Fibroblast of gingiva (primary cell): Measurements from ENCODE around the gene CCDC34.
A peak's percentile ranks its signal among the peaks of the same experiment; 100 is the strongest.

Experiments used
- DNase-seq: peaks from one replicate; pipeline ENCODE4 v3.0.0-alpha.2; 2011; ENCODE audit warnings: low read depth

CCDC34 gene

DNA sequence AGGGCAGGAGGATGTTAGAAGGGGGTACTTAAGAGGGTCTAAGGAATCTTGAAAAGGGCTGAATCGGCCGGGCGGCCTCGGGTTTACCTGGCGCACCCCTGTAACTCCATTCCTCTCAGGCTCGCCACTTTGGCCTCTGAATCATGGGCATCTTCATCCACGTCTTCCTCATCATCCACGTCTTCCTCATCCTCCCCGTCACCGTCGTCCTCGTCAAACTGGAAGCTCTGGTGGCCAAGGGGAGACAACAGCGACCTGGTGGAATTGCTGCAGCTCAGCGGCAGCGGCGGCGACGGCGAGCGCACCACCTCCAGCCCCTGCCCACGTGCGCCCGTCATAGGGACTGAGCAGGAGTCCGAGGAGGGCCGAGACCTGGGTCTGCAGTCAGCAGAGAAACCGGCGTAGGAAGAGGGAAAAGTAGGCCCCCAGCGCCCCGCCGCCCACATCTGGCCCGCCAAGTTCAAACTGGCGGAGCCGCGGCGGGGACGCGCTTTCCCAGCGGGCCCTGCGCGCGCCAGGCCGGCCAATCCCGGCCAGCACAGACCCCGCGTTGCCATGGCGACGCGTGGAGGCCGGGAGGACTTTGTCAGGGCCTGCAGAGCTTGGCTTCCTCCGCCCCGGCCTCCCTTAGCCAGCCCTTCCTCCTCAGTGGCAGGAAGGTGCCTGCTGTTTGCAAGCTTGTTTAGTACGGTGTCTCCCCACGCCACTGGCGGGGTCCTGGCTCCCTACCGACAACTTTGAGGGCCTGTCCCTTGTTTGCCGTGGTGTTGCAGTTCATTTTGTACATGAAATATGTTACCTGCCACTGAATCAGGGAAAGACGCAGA, at the start of gene CCDC34:
Gene CCDC34, minus strand, starts transcription at position 467 of the 827 bp plus-strand sequence. Its CDS starts 21 bp downstream, at position 446.
- DNase-seq: peak; percentile 91

DNA sequence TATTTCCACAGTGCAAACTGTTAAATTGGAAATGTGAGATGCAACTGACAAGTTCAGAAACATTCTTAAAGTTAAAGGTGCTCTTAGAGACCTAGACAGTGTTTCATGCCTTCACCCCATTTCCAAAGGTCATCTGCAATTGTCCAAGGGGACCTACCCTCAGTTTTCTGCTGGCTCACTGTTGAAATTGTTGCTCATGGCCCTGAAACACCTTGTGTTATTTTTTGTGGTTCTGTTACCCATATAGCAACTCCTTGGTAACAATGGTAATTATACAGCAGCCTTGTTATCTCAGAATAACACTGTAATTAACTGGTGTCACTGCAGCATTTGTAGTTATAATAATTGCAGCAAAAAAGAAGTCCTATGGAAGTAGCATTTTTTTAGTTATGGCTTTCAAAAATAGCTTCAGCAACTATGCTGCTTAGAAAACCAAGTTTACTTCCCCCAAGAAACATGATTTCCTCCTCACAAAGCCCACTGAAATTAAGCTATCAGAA, 49.2 kb upstream of the CCDC34 start:
- DNase-seq: no peak

DNA sequence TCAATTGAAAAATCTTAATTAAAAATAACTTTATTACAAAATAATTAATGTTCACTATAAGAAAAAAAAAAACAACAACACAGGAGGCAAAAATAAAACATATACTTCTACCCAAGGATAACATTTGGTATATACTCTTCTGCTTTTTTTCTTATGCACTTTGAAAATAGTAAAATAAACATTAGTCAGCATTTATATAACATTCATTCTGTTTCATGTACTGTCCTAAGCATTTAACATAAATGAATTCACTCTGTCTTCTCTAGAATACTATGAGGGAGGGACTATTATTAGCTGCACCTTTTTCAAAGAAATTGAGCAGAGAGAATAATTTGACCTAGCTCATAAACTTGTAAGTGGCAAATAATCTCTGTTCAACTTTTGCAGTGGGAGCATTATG, 48.3 kb upstream of the CCDC34 start:
- DNase-seq: no peak

GRCh38 chr11:27410272-27410671, 47.3 kb upstream of the CCDC34 start:
- peak; percentile 58 for DNase-seq

DNA sequence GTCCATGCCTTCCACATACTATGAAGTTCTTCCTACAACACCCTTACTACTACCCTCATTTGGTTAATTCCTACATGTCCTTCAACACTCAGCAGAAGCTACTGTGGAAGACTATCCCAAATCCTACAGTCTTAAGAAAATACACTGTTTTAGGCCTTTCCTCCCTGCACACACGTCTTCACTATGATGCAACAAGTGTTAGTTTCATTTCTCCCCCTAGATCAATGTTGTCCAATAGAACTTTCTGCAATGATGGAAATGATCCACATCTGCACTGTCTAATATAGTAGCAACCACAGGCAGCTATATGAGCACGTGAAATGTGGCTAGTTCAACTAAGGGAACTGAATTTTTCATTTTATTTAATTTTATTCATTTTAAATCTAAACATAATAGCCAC, 46.7 kb upstream of the CCDC34 start:
- DNase-seq: peak; percentile 7

DNA sequence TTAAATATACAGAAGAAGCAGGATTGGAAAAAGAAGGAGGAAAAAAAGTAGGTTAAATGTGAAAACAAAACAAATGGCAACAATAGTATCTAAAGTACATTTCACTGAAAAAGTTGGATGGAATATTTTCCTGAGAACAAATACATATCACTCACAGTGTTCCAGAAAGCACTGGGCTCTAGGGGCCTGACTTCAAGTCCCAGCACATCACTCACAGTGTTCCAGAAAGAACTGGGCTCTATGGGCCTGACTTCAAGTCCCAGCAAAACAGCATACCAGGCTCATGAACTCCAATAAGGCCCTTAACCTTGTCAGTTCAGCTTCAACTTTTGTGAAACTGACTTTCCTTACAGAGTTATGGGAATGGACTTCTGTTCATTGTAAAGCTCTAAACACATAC, 46.0 kb upstream of the CCDC34 start:
- DNase-seq: no peak

- DNase-seq: peak; percentile 45
Observed at GRCh38 chr11:27408246-27408800, 45.3 kb upstream of the CCDC34 start.

- DNase-seq: no peak
Observed at GRCh38 chr11:27406498-27407354, 43.7 kb upstream of the CCDC34 start.

DNA sequence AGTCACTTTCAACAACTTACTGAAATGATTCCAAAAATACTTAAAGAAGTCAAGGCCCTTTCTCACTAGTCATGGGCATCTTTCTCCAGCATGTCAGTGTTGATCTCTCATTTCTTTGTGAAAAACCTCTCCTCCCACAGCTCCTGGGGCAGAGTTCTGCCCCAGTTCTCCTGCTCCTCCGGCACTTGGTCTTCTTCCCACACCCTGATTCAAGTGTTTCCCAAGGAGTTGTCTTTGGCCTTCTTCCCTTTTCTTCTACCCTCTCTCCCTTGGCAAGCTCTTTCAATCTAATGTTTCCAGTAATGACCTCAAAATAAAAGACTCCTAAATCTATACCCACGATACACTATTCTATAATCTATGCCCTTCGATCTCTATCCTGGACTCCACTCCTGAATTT, 42.1 kb upstream of the CCDC34 start:
- peak; percentile 76 for DNase-seq

GRCh38 chr11:27404427-27404826, 41.4 kb upstream of the CCDC34 start:
- DNase-seq: no peak

GRCh38 chr11:27403195-27403594, 40.2 kb upstream of the CCDC34 start:
- no peak for DNase-seq

DNA sequence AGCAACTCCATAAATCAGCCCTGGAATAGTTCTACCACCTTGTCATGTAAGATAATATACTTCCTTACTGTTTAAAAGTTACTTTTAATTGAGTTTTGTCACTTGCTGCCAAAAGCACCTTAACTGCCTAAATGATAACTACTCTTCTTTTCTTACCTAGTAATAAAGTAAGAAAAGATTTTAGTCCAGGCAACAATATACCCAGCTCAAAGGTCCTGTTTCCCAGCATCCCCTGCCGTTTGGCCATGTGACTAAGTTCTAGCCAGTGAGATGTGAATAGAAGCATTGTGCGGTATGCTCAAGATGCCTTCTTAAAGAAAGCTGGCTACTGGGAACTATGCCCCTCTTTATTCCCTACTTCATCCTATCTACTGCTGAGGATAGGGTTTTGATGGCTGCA, 39.4 kb upstream of the CCDC34 start:
- no peak for DNase-seq

GRCh38 chr11:27401833-27402316, 38.9 kb upstream of the CCDC34 start:
- DNase-seq: no peak

DNA sequence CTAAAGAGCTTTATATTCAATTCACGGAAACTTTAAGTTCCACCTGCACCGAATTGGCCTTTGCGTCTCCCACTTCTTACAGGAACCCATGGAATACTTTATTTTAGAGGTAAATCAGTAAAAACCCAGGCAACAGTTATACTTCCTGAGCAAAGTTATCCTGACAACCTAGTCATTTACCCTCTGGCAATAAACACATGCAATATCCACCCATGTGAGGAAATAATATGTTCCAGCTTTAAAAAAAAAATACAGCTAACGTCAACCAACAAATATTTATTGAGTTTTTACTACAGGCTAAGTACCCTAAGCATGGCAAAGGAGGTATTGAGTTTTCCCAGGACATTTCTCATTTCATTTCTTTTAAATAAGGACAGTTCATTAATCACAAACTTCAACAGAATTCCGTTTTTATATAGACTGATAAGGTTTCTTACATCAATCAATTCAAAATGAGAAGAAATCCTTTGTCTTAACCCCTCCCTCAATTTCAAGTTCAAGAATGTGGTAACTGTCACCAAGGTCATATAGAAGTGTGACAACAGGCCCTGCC, 38.3 kb upstream of the CCDC34 start:
- DNase-seq: peak; percentile 25

- DNase-seq: no peak
Observed at GRCh38 chr11:27398400-27398770, 35.4 kb upstream of the CCDC34 start.

GRCh38 chr11:27397624-27398399, 34.8 kb upstream of the CCDC34 start:
- DNase-seq: no peak

GRCh38 chr11:27396259-27396839, 33.3 kb upstream of the CCDC34 start:
- DNase-seq: no peak

DNA sequence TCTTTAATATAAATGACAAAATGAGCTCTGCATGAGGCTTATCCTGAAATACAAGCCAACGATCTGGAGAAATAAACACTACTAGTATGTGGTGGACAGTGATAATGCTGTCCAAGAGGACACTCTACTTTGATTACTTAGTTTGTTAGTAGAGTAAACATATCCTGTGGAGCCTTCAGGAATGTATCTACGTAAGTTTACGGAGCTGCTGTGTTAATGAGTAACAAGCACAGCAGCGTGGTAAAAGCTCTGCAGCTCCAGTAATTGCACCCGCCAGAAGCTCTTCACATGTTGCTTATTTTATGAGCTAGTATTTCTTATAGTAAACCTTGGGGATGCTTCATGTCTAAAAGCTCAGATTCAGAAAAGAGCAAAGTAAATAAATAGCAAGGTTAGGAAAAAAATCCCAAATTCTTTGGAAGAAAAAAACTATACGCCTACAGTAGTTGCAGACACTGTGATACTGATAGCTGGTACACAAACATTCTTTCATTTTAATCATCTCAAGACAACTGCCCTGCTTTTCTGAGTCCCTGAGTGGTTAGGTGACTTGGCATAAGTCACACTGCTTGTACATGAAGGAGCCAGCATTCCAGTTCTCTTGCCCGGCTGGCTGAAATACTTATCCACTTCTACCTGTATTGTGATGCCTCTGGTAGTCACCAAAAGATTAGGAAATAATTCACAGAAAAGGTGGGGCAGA, 32.7 kb upstream of the CCDC34 start:
- peak; percentile 75 for DNase-seq

DNA sequence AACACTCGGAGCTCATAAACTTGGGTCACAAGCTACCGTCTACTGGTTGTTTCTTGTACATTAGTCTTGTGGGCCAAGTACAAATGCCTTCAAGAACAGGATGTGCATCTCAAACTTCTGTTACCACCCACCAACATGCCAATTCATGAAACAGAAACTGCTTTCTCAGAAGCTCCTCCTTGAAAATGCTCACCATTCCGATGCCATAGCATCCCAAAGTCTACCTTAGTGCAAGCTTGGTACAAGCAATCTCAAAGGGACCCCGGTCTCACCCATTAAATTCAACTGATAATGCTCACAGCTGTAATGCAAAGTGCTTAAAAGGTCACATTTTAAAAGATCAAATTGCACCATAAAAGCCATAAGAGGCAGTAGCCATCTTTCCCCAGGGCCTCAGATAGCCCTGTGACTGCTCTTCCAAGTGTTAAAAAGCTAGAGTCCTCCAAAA, 31.8 kb upstream of the CCDC34 start:
- peak; percentile 13 for DNase-seq
